ENCODE measurements around the gene ADGRV1. TPM values are rescaled to one million over a fixed set of nuclear protein-coding genes. Genes with fewer than 3 reads are reported as not detected.
A peak's percentile ranks its signal among the peaks of the same experiment; 100 is the strongest.

The ADGRV1 gene
- total RNA-seq, 1 donor from 2014 or later: not detected

DNA sequence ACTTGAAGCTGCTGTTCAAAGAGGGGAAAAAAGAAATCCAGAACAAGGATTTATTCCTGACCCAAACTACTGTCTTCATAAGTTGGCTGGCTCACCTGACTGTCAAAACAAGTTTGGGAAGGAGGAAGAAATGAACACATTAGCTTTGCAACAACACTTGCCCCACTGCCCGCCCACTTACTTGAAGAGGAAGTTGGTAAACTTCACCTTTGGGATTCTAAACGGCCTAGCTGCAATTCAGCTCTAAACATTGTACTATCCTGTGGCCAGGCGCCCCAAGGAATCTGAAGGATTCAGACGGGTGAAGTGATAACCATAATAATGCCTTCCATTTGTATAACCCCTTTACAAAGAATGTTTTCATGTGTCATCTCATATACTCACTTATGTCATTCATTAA, 625.1 kb downstream of the ADGRV1 start:
- H3K27ac ChIP-seq (replicated peaks): no peak overlapping the region
- no peaks in the 10 kb centered on the region for H3K36me3 ChIP-seq
- TF ChIP-seq, protein P1, sequence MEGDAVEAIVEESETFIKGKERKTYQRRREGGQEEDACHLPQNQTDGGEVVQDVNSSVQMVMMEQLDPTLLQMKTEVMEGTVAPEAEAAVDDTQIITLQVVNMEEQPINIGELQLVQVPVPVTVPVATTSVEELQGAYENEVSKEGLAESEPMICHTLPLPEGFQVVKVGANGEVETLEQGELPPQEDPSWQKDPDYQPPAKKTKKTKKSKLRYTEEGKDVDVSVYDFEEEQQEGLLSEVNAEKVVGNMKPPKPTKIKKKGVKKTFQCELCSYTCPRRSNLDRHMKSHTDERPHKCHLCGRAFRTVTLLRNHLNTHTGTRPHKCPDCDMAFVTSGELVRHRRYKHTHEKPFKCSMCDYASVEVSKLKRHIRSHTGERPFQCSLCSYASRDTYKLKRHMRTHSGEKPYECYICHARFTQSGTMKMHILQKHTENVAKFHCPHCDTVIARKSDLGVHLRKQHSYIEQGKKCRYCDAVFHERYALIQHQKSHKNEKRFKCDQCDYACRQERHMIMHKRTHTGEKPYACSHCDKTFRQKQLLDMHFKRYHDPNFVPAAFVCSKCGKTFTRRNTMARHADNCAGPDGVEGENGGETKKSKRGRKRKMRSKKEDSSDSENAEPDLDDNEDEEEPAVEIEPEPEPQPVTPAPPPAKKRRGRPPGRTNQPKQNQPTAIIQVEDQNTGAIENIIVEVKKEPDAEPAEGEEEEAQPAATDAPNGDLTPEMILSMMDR (IDR thresholded peaks at IDR 0.05; ENCODE audit: borderline replicate concordance): no peak
- H3K4me3 ChIP-seq: no peak overlapping the region
- intact Hi-C loops (cut with micrococcal nuclease): no loop called here
- peak; percentile 18 for DNase-seq
- no peaks in the 10 kb centered on the region for H3K9me3 ChIP-seq (replicated peaks)
- H3K27me3 ChIP-seq (ENCODE audit: low read depth): no peaks in the 10 kb centered on the region
- H3K4me1 ChIP-seq: peaks cover 3% of the 10 kb centered on the region

DNA sequence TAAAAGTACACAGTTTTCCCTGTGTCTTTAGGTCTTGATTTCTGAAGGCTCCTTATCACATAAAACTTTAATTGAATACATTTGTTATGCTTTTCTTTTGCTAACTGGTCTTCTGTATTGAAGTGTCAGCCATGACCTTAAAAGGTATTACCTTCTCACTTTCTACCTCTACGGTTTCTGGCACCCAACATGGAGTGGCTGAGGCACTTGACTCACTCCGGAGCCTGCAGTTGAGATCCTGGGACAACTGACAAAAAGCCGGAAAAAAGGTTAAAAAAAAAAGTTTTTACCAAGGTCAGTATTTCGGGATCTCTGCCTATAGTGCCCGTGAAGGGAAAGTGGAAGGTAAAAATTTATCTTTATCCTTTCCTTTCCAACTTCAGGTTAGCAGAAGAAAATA, 627.5 kb downstream of the ADGRV1 start:
- intact Hi-C loops (cut with micrococcal nuclease): no loop called here
- Histone ChIP-seq H3K4me1 (peaks cover 12% of the 10 kb centered on the region), H3K9me3 (replicated peaks) (no peaks in the 10 kb centered on the region), H3K36me3 (no peaks in the 10 kb centered on the region), H3K4me3 (no peak overlapping the region), H3K27ac (replicated peaks) (no peak overlapping the region), H3K27me3 (ENCODE audit: low read depth) (no peaks in the 10 kb centered on the region)
- TF ChIP-seq, protein P1 (IDR thresholded peaks at IDR 0.05; ENCODE audit: borderline replicate concordance): no peak
- DNase-seq: no peak

DNA sequence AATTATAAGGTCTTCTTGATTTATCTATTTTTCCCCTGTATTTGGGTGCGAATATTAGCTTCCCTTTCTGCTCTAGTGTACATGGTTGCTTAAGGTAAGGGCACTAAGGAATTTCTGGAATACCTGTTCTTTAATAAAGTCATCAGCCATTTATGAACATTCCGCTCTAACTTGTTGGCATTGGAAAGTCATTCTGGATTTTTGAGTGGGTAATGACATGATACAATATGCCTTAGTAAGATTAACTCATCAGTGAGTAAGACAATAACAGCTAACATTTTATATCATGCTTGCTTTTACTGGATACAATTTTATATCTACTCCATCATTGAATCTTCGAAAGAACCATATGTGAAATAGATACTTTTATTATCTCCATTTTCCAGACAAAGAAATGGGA, 628.4 kb downstream of the ADGRV1 start:
- intact Hi-C loops (cut with micrococcal nuclease): no loop called here

DNA sequence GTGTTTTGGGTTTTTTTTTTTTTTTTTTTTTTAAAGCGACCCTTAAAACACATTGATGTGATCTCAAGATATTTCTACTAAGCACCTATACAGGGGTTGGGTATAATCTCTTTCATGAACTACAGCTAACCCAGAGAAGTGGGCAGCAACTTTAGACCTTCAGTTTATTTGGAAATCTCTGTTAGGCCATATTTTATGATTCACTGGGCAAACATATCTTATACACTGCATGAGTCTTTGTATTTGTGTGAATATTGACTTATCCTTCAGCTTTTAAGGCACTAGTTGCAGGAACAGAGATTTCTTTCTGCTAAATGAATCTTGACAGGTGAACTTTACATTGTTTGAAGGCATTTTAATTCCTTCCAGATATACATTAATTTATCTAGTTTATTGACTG, 630.2 kb downstream of the ADGRV1 start:
- Histone ChIP-seq H3K4me3 (no peak overlapping the region), H3K9me3 (replicated peaks) (no peaks in the 10 kb centered on the region), H3K27me3 (ENCODE audit: low read depth) (no peaks in the 10 kb centered on the region), H3K36me3 (no peaks in the 10 kb centered on the region), H3K27ac (replicated peaks) (no peak overlapping the region), H3K4me1 (peaks cover 12% of the 10 kb centered on the region)
- TF ChIP-seq, protein P1 (IDR thresholded peaks at IDR 0.05; ENCODE audit: borderline replicate concordance): no peak
- intact Hi-C loops (cut with micrococcal nuclease): no loop called here
- DNase-seq: no peak

More for the DNA sequence above, 628.4 kb downstream of the ADGRV1 start:
- H3K27me3 ChIP-seq (ENCODE audit: low read depth): no peaks in the 10 kb centered on the region
- no peak overlapping the region for H3K4me3 ChIP-seq
- DNase-seq: no peak
- H3K9me3 ChIP-seq (replicated peaks): no peaks in the 10 kb centered on the region
- no peak overlapping the region for H3K27ac ChIP-seq (replicated peaks)
- TF ChIP-seq, protein P1 (IDR thresholded peaks at IDR 0.05; ENCODE audit: borderline replicate concordance): no peak
- peaks cover 12% of the 10 kb centered on the region for H3K4me1 ChIP-seq
- H3K36me3 ChIP-seq: no peaks in the 10 kb centered on the region

DNA sequence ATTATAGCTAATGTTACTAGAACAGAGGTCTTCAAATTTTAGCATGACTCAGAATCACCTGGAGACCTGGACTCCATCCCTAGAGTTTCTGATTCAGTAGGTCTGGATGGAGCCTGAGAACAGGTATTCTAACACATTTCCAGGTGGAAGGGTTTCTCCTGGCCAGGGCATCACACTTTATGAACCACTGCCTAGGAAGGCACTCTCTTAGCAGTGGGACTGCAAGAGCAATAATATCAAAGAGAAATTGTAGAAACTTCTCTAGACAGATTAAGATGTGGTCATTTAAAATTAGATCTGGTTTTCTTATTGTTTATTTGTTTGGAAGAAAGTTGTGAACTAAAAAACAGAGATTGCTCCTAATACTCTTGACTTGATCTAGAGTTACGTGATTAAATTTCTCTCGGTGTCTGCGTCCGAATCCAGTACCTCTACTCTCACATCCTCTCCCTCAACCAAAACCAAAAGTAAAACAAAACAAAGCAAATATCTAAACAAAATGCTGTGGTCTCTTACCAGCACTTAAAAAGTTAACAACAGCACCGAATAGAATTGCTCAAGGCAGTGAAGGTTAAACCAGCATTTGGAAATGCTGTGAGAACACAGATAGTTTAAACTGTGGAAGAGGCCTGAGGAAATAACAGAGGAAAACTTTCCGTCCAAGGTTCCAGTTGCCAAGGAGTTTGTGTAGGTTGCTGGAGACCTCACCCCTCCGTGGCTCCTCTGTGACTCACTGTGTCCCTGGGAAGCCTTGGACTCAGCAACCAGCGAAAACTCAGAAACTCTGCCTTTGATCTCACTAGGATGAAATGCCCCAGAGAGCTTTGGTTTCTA, 631.1 kb downstream of the ADGRV1 start:
- Histone ChIP-seq H3K4me1 (peaks cover 12% of the 10 kb centered on the region), H3K4me3 (peak overlapping the region; percentile 46), H3K36me3 (no peaks in the 10 kb centered on the region), H3K9me3 (replicated peaks) (no peaks in the 10 kb centered on the region), H3K27ac (replicated peaks) (peak overlapping the region; percentile 59), H3K27me3 (ENCODE audit: low read depth) (no peaks in the 10 kb centered on the region)
- intact Hi-C loops (cut with micrococcal nuclease): no loop called here
- no peak for DNase-seq
- TF ChIP-seq, protein P1 (IDR thresholded peaks at IDR 0.05; ENCODE audit: borderline replicate concordance): no peak

All from left ventricle myocardium inferior (tissue), 1 donor.